Transverse colon (tissue), 4 donors: ENCODE data around the gene CHORDC1.

Source experiments
- EP300 ChIP-seq: sonication (generic); formaldehyde crosslinking; IDR thresholded peaks from one replicate; pipeline ENCODE4 v1.6.1; 2017; ENCODE audit warnings: antibody characterized with exemption, low read depth
- POLR2AphosphoS5 ChIP-seq, 3 donors: sonication (generic); formaldehyde crosslinking; IDR thresholded peaks; one replicate each; pipeline ENCODE4 v1.6.1; 2016; ENCODE audit warnings: antibody characterized with exemption in 3 of 3
- TF ChIP-seq, protein P1 (sequence below), 5 experiments: fragments of 200-600 bp in 3 of 5; fragments of 450-650 bp in 2 of 5; sonication (generic) in 3 of 5; IDR thresholded peaks; 1 replicate in 2 of 5; 2 replicates in 3 of 5; pipeline ENCODE4 v1.5.1; 2016 to 2017; ENCODE audit warnings: antibody characterized with exemption in 5 of 5, inconsistent platforms in 3 of 5, mild to moderate bottlenecking in 2 of 5, moderate library complexity in 1 of 5

DNA sequence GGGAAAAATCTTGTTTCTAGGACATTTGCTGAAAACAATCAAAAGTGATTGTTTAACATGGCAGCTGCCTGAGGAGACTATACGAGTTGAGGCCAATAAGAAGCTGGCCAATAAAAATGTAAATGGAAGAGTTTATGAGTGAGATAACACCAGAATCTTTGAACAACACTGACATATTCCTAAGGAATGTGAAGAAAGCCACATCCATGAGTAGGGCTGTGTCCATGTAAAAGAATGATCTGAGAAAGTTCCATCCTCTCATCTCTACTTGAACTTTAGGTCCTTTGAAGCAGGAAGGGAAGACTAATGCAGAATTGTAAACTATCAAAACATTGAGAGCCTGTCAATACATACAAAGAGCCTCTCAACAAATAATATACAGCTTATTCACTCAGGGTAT is 6.9 kb upstream of the CHORDC1 start:
- TF ChIP-seq, protein P1, sequence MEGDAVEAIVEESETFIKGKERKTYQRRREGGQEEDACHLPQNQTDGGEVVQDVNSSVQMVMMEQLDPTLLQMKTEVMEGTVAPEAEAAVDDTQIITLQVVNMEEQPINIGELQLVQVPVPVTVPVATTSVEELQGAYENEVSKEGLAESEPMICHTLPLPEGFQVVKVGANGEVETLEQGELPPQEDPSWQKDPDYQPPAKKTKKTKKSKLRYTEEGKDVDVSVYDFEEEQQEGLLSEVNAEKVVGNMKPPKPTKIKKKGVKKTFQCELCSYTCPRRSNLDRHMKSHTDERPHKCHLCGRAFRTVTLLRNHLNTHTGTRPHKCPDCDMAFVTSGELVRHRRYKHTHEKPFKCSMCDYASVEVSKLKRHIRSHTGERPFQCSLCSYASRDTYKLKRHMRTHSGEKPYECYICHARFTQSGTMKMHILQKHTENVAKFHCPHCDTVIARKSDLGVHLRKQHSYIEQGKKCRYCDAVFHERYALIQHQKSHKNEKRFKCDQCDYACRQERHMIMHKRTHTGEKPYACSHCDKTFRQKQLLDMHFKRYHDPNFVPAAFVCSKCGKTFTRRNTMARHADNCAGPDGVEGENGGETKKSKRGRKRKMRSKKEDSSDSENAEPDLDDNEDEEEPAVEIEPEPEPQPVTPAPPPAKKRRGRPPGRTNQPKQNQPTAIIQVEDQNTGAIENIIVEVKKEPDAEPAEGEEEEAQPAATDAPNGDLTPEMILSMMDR (IDR thresholded peaks at IDR 0.05): no peak
- no peak for TF ChIP-seq EP300
- TF ChIP-seq POLR2AphosphoS5 (IDR thresholded peaks at IDR 0.05): no peak
